Stimulated activated CD8-positive, alpha-beta memory T cell treated with anti-CD3 and anti-CD28 coated beads, Interleukin-12 subunit alpha, Interleukin-12 subunit beta, amount 100 ng/mL, for 24 hours (primary cell): ENCODE results near the gene HPX.
A peak's percentile ranks its signal among the peaks of the same experiment; 100 is the strongest.
"Not testable (repeated sequence)": the region's sequence is repeated elsewhere in the genome, so short reads cannot be mapped to it uniquely, and the experiment has no call there.

ENCODE experiments used
- DNase-seq: peaks from one replicate; pipeline ENCODE4 v3.0.0-alpha.2; 2020; ENCODE audit errors: extremely low read depth

The HPX gene

DNA sequence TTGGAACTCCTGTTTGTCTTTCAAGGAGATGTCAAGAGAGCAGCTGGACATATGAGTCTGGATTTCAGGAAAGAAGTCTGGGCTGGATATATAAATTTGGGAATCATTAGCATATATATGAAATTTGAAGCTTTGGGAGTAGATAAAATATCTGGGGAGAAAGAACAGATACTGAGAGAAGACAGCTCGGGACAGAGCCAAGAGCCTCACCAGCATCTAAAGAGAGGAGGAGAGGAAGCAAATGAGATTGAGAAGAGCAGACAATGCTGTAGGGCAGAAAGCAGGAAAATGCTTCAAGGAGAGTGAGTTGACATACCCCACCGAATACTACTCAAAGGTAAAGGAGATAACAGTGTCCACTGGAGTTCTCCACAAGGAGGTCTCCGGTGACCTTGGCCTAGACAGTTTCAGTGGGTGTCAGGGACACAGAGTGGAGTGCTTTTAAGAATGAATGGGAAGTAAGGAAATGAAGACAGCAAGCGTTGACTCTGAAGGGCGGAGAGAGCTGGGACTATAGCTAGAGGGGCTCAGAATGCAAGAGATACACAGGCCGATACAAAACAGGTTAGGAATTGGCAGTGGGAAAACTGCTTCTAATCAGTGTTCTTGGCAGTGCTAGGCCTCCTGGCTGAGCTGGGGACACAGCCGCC lies 22.8 kb downstream of the HPX start:
- DNase-seq = no peak

DNA sequence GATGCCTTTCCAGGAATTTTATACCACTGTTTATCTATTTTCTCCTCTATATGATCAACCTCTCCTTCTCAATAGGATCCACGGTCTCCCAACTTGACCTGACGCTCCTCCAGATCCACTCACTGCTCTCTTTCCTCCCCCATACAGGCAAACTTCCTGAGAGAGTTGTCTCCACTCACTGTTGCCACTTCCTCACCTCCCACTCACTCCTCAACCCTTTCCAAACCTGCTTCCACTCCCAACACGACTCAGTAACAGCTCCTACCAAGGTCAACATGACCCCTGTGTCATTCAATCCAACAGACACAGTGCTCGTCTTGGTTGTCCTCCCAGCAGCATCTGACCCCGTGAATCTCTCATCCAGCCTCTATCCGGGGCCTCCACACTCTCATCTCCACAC lies 25.0 kb downstream of the HPX start:
- DNase-seq = no peak

DNA sequence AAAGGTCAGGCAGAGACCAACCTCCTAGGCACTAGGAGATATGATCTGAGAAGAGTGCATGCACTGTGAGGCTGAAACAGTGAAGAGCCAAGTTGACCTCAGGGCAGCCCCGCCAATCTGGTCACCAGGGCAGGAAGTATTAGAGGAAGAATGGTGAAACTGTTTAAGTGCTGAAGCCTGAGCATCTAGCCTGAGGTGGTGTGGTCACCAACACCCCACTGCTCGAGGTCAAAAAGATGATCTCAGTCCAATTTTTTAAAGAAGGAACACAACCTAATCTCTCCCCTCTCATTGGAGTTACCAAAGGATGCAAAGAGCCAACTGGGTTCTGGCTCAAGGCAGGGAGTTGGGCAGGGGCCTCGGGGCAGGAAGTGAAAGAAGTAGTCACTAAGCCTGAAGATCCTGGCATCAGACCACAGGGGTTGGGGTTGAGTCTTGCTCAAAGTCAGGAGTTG lies 25.9 kb downstream of the HPX start:
- DNase-seq = no peak

DNA sequence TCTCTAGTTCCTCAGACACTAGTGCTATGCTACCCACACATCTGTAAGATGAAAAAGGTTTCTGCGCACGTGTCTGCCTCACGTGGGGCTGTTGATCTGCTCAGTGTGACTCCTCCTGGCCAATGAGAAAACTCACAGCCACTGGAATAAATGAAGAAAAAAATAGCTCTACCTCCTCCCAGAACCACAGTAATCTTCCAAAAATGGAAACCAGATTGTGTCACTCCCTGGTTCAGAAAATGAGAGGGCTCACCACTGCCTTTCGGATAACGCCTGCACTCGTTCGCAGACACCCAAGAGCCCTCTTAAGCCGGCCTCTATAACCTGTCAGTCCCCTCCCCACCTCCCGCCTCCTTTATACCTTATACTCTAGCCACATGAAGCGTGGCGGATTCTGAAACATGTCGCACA lies 27.0 kb downstream of the HPX start:
- no peak for DNase-seq

DNA sequence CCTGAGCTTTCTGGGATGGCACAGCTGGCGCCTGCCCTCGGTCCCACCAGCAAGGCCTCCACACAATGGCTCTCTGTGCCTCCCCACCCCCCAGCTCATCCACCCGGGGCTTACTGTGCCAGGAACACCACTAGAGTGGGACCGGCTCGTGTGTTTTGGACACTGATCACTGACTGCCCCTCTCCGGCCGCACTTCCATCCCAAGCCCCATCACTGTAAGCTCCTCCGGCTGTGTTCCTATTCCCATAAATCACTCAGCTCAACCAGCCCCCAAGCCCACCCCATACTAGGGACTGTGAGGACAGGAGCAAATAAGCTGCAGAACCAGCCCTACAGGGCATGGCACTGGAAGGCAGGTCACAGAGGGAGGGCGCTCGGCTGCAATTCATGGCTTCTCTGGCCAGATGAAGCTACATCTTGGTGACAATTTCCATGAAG lies 29.2 kb downstream of the HPX start:
- no peak for DNase-seq

DNA sequence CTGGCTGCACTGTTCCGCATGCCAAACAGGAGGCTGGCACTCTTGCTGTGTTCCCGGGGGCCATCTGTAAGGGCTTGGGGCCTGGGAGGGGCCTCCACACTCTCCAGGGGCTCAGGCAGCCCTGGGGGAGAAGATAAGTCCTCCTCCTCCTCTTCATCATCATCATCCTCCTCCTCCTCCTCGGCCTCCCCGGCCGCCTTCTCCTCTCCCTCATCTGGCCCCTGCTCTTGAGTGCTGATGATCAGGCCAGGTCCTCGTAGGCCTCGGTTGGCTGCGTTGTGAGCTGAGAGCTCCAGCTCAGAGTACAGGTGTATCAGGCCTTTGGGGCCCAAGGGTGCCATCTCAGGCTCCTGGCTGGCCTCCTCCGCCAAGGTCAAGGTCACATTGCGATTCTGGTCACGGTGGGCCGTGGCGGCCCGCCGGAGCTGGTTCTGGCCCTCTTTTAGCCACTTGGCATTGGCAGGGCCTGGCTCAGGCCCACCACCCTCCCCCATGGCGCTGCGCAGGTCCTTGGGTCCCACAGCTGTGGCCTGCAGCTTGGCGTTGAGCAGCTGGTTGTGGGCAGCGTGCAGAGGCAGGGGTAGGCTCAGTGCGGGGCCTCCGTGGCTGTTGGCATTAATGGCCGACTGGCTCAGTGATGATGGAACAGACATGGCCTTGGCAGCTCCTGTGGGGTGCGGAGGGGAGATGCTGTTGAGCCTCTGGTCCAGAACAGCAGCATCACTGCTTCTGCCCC lies 29.9 kb downstream of the HPX start:
- DNase-seq = no peak

DNA sequence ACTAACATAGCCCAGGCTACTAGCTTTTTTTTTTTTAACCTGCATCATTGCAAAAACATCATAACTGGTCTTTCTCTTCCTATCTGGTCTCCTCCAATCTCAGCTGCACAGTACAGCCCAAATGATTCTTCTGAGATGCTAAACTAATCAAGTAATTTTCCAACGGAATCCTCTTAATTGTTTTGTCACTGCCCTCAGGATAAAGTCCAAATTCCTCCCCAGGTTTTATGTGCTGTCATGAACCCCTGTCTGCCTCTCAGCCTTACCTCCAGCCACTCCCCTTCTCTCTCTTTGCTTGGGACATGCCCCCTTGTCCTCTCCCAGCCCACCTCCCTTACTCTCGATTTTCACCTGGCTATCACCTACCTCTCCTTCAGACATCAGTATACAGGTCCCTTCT lies 34.4 kb downstream of the HPX start:
- no peak for DNase-seq

DNA sequence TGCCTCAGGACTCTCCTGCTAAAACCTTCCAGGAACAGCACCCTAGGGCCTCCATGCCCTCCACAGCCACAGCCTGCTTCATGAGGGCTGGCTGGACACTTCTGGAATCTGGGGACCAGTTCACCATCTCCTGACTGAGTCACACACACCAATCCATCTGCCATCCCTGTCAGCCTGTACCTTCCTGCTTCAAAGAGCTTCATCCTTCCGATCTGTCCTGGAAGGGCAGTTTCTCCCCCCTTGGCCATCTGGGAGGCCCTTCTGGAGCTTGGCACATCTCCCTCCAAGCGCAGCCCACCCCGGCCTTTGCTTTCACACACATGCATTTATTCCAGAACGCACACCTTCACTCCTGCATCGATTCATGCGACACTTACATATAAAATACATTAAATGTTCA lies 34.9 kb downstream of the HPX start:
- no peak for DNase-seq

DNA sequence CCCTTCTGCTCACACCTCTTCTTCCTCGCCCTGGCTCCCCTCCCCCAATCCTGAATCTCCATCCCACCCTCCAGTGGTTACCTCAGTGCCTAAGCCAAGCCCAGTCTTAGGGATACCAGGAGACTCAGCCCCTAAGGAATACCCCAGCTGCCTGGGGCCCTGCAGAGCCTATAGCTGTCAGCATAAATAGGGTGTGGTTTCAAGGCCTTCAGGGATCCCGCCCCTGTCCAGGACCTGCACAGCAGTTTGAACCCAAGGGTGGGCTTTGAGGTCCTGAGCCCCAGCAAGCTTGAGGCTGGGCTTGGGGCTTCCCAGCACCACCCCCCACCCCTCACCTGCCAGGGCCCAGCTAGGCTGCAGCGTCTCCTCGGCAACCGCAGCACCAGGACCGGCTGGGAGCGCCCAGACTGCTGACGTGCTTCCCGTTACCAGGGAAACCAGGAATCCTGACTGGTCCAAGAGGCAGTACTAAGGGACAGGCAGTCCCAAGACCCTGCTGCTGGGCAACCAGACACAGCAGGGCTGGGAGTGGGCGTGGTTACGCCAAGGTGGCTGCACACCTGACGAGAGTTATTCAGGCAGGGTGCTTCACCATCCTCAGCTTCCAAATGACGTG lies 35.6 kb downstream of the HPX start:
- no peak for DNase-seq

DNA sequence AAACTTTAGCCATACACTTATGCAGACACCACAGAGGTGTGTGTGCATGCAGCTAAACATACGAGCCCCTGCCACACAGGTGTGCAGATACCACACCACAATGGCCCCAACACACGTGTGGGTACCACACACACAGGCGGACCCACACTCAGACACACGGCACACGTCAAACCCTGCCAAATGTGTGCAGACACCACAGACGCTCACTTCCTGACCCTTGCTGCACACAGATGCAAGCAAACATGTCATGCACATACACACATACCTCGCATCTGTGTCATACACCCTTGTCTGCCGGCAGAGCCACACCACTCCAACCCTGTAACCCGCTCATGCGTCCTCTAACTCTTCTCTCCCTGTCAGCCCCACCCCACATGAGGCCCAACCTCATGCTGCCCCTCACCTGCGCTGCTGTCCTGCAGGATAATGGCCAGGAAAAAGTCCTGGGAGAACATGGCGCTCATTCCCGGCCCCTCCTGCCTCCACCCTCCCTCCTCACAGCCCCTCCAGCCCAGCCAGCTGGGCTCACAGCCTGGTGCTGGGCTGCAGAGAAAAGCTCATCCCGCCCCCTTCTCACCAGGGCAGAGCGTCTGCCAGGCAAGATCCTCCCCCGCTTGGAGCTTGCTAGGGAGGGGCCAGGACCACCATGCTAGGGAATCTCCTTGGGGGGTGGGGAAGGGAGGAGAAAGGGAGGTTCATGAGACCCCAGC lies 36.3 kb downstream of the HPX start:
- DNase-seq = no peak

DNA sequence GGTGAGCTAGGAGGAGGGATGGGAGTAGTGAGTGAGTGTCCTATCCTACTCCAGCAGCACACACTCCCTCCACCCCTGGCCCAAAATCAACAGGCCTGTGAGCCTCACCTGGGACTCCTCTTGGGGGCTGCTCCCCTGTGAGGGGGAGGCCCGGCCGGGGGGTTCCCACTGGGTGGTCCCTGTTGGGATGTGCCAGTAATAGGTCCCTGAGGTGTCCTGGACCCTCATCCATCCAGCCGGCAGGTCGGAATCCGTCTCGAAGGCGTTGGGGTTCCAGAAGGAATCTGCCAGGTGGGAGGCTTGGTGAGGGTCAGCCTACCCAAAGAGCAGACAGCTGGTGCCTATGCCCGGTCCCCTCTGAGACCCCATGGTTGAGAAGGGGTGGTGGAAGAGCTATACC lies 37.2 kb downstream of the HPX start:
- no peak for DNase-seq

DNA sequence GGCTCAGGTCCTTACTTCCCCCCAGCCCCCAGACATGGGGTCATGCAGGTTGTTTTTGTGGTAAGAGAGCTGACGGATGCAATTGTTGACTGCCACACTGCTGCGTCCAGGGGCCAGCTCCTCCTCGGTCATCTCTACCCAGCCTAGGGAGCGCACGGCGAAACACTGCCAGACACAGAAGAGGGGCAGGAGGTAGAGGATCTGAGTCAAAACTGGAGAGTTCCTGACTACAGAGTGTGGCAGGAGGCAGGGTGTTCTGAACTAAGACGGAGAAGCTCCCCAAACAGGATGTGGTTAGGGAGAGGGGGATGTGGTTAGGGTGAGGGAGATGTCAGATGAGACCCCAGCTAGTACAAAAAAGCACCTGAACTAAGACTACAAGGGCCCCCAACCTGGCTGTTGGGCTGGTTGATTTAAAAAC lies 38.2 kb downstream of the HPX start:
- DNase-seq = peak; percentile 33

DNA sequence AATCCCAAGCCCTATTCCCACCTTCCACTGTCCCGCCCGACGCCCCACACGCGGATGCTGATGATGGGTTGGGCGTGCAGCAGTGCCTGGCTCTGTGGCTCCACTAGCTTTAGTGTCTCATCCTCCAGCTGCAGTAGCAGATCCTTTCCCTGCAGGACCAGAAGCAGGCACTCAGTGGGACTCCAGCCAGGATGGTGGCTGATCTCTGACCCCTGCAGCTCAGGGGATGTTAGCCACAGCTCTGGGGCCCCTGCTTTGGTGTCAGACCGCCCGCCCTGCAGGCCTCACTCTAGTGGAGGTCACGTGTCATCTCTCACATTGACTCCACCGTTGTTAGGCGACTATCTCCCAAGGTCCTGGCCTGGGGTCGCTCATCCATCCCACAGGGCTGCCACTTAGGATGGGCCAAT lies 38.7 kb downstream of the HPX start:
- DNase-seq = no peak

DNA sequence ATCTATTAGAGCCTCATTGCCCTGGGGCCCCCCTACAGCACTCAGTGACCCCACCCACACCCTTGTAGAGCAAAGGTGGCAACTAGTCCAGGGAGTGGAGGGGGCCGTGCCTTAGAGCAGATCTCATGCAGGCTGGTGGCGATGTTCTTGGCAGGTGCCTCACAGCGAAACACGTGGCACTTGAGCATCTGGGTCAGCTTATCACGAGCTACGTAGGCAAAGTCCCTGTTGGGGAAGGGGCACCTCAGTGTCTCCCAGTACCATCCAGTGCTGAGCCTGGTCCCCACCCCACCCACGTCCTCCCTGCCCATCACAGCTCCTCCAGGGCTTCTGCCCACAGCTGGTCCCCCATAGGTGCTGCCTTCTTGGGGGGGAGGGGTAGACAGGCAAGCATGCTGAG lies 39.3 kb downstream of the HPX start:
- DNase-seq = no peak

DNA sequence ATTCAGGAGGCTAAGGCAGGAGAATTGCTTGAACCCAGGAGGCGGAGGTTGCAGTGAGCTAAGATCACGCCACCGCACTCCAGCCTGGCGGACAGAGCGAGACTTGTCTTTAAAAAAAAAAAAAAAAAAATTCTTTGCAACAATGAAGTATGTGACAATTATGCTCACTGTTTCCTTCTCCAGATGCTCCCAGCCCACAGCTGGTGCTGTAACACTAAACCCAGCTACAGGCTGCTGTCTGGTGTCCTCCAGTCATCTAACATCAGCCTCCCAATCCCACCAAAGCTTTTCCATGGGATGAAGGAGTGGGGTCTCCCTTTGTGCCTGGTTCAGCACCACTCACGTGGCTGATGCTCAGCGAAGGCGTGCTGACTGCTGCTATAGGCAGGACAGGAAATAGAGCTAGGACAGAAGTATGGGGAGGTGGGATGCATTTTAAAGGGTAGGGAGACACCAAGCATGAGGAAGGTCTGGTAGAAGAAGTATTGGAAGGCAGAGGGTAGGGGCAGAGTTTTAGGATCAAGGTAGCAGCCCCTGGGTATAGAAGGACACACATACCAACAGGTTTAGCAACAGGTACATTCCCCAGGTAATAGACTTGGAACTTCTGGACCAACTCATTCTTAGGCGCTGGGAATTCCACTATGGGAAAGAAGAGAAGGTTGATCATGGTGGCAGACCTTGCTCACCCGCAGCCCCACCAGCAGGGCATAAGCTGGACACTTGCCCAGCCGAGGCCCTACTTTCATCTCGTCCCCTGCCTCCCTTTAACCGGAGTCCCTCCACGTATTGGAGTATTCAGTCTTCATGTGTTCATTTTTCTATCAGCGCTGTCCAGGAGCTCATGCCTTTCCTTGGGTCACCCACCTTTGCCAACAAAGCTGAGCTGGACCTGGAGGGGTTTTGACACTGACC lies 40.1 kb downstream of the HPX start:
- DNase-seq = no peak

DNA sequence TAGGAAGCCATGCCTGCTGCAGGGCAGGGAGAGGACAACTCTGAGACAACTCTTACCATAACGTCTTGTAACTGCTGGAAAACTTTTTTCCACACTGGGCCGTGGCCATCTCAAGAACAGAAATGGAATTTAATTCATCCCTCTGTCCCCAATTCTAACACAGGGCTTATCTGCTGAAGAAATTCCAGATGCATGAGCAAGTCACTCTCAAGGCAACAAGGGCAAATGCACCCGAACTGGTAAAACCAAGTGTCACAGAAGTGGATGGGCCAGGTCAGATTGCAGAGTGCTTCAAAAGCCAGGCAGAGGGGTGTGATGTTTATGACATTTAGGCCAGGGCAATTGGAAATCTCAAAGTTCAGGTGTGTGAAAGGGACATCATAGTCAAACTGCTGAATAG lies 43.2 kb downstream of the HPX start:
- DNase-seq = no peak

DNA sequence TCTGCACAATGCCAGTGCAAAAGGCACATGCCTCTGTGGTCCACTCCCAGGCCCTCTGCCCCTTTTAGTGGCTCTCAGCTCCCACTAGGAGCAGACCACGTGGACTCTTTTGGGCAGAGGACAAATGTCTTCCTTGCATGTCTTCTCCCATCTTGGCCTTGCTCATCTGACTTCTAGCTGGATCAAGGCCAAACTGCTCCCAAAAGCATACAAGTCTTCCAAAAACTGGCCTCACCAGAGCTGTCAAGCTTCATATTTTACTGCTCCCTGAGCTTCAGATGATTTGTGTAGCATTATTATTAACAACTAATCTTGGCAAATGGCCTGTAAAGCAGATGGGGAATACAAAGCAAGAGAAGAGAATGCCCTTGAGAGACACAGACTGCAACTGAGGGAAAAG lies 43.6 kb downstream of the HPX start:
- no peak for DNase-seq

DNA sequence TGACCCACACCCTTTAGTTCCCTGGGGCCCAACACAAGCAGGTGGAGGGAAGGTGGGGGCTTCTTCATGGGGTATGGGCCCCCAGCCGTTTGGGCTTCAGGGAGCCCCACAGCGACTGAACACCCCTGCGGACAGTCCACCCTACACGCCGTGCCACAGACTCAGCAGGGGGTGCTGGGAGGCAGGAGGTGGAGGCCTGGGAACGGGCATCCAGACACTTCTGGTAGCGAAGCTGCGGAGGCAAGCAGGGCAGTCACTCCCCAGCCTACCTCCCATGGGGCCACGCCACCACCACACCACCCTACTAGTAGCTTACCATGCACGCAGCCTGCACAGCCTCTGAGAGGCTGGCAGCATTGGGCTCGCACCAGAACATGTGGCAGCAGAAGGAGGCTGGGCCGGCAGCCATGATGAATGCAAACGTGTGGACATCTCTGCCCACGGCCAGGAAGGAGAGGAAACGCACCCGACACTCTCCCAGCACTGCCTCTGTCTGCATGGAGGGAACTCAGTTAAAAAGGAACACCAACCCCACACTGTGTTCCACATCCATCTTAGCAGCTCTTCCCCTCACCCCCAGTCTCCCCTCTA lies 45.2 kb downstream of the HPX start:
- DNase-seq = no peak

DNA sequence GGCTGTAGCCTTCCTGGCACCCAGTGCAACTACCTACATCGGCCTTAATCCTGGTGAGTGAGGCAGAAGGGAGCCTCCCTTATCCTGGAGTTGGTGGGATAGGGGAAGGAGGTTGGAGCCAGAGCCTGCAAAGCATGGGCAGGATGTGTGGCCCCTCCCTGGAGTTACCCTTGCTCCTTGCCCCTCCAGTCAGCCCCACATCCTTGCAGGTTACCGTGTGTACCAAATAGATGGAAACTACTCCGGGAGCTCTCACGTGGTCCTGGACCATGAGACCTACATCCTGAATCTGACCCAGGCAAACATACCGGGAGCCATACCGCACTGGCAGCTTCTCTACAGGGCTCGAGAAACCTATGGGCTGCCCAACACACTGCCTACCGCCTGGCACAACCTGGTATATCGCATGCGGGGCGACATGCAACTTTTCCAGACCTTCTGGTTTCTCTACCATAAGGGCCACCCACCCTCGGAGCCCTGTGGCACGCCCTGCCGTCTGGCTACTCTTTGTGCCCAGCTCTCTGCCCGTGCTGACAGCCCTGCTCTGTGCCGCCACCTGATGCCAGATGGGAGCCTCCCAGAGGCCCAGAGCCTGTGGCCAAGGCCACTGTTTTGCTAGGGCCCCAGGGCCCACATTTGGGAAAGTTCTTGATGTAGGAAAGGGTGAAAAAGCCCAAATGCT lies 46.7 kb downstream of the HPX start:
- DNase-seq = no peak

DNA sequence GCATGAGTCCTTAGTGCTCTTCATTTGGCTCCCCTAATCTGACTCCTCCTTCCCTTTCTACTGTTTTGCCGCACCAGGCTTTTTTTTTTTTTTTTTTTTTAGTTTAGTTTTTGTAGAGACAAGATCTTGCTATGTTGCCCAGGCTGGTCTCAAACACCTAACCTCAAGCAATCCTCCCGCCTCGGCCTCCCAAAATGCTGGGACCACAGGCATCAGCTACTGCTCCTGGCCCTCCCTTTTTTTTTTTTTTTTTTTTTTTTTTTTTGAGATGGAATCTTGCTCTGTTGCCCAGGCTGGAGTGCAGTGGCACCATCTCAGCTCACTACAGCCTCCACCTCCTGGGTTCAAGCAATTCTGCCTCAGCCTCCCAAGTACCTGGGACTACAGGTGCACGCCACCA lies 48.5 kb downstream of the HPX start:
- not testable (repeated sequence) for DNase-seq
